Measurements from ENCODE around the gene RPS21. TPM values are rescaled to one million over a fixed set of nuclear protein-coding genes. Genes with fewer than 3 reads are reported as not detected.

Gene RPS21
- polyA plus RNA-seq, 1 donor from 2014 or later: 1,633 TPM

- H3K9me3 ChIP-seq (ENCODE audit: low read length): no peaks in the 10 kb centered on the region
- H3K9ac ChIP-seq (ENCODE audit: low read length): no peak overlapping the region
- no peak overlapping the region for H3K27ac ChIP-seq (ENCODE audit: low read length)
- no peaks in the 10 kb centered on the region for H3K9me2 ChIP-seq (ENCODE audit: insufficient read depth, low read length)
- H3K4me3 ChIP-seq (ENCODE audit: low read length): no peak overlapping the region
- no peaks in the 10 kb centered on the region for H3F3A ChIP-seq (ENCODE audit: insufficient read depth, low read length, poor library complexity, severe bottlenecking)
- H3K4me2 ChIP-seq (ENCODE audit: low read length): no peak overlapping the region
- no peaks in the 10 kb centered on the region for H4K20me1 ChIP-seq (ENCODE audit: insufficient read depth)
- no peaks in the 10 kb centered on the region for H3K36me3 ChIP-seq (ENCODE audit: insufficient read depth, low read length)
- no peaks in the 10 kb centered on the region for H3K79me2 ChIP-seq (replicated peaks; ENCODE audit: insufficient read depth, low read length)
- TF ChIP-seq SMC3 (conservative IDR thresholded peaks at IDR 0.05; ENCODE audit: poor library complexity) (no peak), POLR2AphosphoS5 (IDR thresholded peaks at IDR 0.05) (no peak), EP300 (conservative IDR thresholded peaks at IDR 0.05; ENCODE audit: poor library complexity, severe bottlenecking) (no peak), RAD21 (conservative IDR thresholded peaks at IDR 0.05) (no peak)
- no peaks in the 10 kb centered on the region for H3K27me3 ChIP-seq (ENCODE audit: insufficient read depth, low read depth, low read length)
- H2AFZ ChIP-seq (ENCODE audit: low read depth, low read length): no peak overlapping the region
Measured at GRCh38 chr20:62423326-62423706, 36.4 kb downstream of the RPS21 start.

- no peak overlapping the region for H3K9ac ChIP-seq (ENCODE audit: low read length)
Measured at GRCh38 chr20:62424249-62425107, 37.6 kb downstream of the RPS21 start.

More at GRCh38 chr20:62424249-62425107, 37.6 kb downstream of the RPS21 start:
- Histone ChIP-seq H3K27ac (ENCODE audit: low read length) (no peak overlapping the region), H3K36me3 (ENCODE audit: insufficient read depth, low read length) (no peaks in the 10 kb centered on the region), H3K4me3 (ENCODE audit: low read length) (no peak overlapping the region), H2AFZ (ENCODE audit: low read depth, low read length) (no peak overlapping the region), H3F3A (ENCODE audit: insufficient read depth, low read length, poor library complexity, severe bottlenecking) (no peaks in the 10 kb centered on the region), H4K20me1 (ENCODE audit: insufficient read depth) (no peaks in the 10 kb centered on the region), H3K27me3 (ENCODE audit: insufficient read depth, low read depth, low read length) (no peaks in the 10 kb centered on the region), H3K9me2 (ENCODE audit: insufficient read depth, low read length) (no peaks in the 10 kb centered on the region), H3K4me2 (ENCODE audit: low read length) (no peak overlapping the region), H3K9me3 (ENCODE audit: low read length) (no peaks in the 10 kb centered on the region), H3K79me2 (replicated peaks; ENCODE audit: insufficient read depth, low read length) (no peaks in the 10 kb centered on the region)
- TF ChIP-seq RAD21 (conservative IDR thresholded peaks at IDR 0.05) (no peak), EP300 (conservative IDR thresholded peaks at IDR 0.05; ENCODE audit: poor library complexity, severe bottlenecking) (no peak), SMC3 (conservative IDR thresholded peaks at IDR 0.05; ENCODE audit: poor library complexity) (no peak), MXI1 (conservative IDR thresholded peaks at IDR 0.05; ENCODE audit: poor library complexity, severe bottlenecking) (no peak), POLR2AphosphoS5 (IDR thresholded peaks at IDR 0.05) (no peak), CTCF (IDR thresholded peaks at IDR 0.05; ENCODE audit: poor library complexity, severe bottlenecking) (no peak), REST (IDR thresholded peaks at IDR 0.05; ENCODE audit: borderline replicate concordance) (no peak)

All from neural cell (in vitro differentiated cells).